ENCODE results near the gene PDE4DIP.
"Not testable (repeated sequence)": the region's sequence is repeated elsewhere in the genome, so short reads cannot be mapped to it uniquely, and the experiment has no call there.

DNA sequence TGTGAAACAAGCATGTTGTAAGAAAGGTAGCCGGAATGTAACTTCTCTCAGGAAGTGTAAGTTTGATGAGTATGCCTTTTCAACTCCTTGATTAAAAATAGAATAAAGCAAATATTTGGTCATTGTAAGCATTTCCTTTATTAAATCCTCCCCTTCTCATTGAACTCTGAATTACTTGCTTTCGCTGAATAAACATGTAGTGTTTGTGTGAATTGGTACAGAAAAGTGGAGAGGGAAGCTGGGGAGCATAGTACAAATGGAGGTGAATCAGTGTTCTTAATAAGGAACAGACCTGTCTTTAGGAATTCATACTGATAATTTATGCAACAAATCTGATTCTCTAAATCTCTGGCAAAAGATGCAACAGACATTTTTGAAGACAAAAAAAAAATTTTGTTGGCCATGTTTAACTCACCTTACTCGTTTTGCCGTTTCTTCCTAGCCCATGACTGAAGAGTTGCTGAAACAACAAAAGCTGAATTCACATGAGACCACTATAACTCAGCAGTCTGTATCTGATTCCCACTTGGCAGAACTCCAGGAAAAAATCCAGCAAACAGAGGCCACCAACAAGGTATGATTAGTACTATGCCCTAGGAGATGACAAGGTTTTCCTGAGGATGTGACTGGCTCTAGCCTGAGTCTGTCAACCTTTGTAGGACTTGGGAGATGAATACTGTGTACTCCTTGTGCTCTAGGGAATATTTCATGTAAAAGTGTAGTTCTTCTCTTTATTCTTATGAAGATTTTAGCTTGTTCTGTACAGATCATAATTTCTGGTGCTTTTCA is 116.2 kb downstream of the PDE4DIP start:
- TF ChIP-seq EP300, CTCF (IDR thresholded peaks at IDR 0.05): not testable (repeated sequence)
